ENCODE results near the gene TFIP11.

DNA sequence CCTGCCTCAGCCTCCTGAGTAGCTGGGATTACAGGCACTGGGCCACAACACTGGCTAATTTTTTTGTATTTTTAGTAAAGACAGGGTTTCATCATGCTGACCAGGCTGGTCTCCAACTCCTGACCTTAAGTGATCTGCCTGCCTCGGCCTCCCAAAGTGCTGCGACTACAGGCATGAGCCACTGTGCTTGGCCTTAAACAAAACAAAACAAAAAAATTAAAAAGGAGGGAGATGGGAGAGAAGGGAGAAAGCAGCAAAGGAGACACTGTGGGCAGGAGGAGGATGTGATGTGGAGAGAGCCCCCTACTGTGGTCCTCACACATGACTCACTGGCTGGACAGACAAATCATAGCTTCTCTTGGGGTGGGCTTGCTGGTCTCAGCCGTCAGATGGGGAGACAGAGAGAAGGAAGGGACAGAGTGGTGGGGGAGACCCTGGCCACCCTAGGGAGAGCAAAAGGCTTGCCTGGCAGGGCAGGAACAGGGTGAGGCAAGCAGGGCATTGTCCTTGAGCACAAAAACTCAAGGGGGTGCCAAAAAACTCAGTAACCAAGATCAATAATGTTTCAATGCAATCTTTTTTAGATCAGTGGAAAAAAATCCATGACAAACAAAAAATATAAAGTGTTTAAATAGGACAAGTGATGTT lies 46.1 kb upstream of the TFIP11 start:
- TF ChIP-seq POLR2A (IDR thresholded peaks at IDR 0.05) = peak in 1 of 2 donors; percentile 10
- TF ChIP-seq, protein P1, sequence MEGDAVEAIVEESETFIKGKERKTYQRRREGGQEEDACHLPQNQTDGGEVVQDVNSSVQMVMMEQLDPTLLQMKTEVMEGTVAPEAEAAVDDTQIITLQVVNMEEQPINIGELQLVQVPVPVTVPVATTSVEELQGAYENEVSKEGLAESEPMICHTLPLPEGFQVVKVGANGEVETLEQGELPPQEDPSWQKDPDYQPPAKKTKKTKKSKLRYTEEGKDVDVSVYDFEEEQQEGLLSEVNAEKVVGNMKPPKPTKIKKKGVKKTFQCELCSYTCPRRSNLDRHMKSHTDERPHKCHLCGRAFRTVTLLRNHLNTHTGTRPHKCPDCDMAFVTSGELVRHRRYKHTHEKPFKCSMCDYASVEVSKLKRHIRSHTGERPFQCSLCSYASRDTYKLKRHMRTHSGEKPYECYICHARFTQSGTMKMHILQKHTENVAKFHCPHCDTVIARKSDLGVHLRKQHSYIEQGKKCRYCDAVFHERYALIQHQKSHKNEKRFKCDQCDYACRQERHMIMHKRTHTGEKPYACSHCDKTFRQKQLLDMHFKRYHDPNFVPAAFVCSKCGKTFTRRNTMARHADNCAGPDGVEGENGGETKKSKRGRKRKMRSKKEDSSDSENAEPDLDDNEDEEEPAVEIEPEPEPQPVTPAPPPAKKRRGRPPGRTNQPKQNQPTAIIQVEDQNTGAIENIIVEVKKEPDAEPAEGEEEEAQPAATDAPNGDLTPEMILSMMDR (IDR thresholded peaks at IDR 0.05) = no peak

Measured in adrenal gland (tissue), 5 donors.